Ishikawa (cell line): ENCODE data around the gene CHD2.
A peak's percentile ranks its signal among the peaks of the same experiment; 100 is the strongest.

ENCODE experiments used
- CEBPB ChIP-seq: IDR thresholded peaks from 2 replicates; pipeline ENCODE4 v1.6.1; 2012
- CREB1 ChIP-seq: IDR thresholded peaks from 2 replicates; pipeline ENCODE4 v1.6.1; 2012; ENCODE audit warnings: low read depth
- EGR1 ChIP-seq: IDR thresholded peaks from 2 replicates; pipeline ENCODE4 v1.6.1; 2012
- EP300 ChIP-seq: IDR thresholded peaks from 2 replicates; pipeline ENCODE4 v1.6.1; 2012; ENCODE audit warnings: borderline replicate concordance
- FOXM1 ChIP-seq: IDR thresholded peaks from 2 replicates; pipeline ENCODE4 v1.6.1; 2012; ENCODE audit warnings: low read depth, borderline replicate concordance
- NFIC ChIP-seq: IDR thresholded peaks from 2 replicates; pipeline ENCODE4 v1.6.1; 2012
- RAD21 ChIP-seq: IDR thresholded peaks from 2 replicates; pipeline ENCODE4 v1.6.1; 2012; ENCODE audit warnings: low read depth
- TAF1 ChIP-seq: IDR thresholded peaks from 2 replicates; pipeline ENCODE4 v1.6.1; 2012; ENCODE audit warnings: low read depth, mild to moderate bottlenecking
- TCF12 ChIP-seq: IDR thresholded peaks from 2 replicates; pipeline ENCODE4 v1.6.1; 2012; ENCODE audit warnings: low read depth
- TEAD4 ChIP-seq: IDR thresholded peaks from 2 replicates; pipeline ENCODE4 v1.6.1; 2012
- YY1 ChIP-seq: IDR thresholded peaks from 2 replicates; pipeline ENCODE4 v1.6.1; 2012; ENCODE audit warnings: low read depth
- ZBTB7A ChIP-seq: IDR thresholded peaks from 2 replicates; pipeline ENCODE4 v1.6.1; 2012; ENCODE audit warnings: low read depth
- TF ChIP-seq, protein P1 (sequence below): IDR thresholded peaks from 2 replicates; pipeline ENCODE4 v1.6.1; 2012
- TF ChIP-seq, protein P2 (sequence below): IDR thresholded peaks from 2 replicates; pipeline ENCODE4 v1.6.1; 2012; ENCODE audit warnings: low read depth, mild to moderate bottlenecking
- TF ChIP-seq, protein P3 (sequence below): IDR thresholded peaks from 2 replicates; pipeline ENCODE4 v1.6.1; 2012

The CHD2 gene

DNA sequence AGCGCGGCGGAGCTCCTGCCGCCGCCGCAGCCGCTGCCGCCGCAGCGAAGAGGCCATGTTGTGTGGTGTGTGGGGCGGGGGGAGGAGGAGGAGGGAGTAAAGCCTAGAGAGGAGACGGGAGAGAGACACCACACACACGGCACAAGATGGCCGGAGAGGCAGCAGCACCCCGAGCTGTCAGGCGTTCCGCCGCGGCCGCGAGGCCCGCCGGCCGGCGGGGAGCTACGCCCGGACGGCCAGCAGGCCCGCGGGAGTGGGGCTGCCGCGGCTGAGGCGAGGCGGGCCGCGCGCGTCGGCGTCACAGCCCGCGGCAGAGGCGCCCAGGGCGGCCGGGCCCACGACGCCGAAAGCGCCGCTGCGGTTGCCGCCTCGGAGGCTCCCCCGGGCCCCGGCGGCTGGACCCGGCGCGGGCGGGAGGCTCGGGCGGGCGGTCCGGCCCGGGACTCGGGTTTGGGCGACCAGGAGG lies 17.4 kb upstream of the CHD2 start:
- TF ChIP-seq EGR1 (peak; percentile 37; the same call in 1 of the 2 replicates), EP300 (peak; percentile 68), ZBTB7A (no peak; the same call in 1 of the 2 replicates), RAD21 (peak; percentile 23; the same call in 1 of the 2 replicates), TAF1 (peak; percentile 76; the same call in 1 of the 2 replicates), TCF12 (no peak; the same call in 1 of the 2 replicates), TEAD4 (peak; percentile 27; the same call in 1 of the 2 replicates), YY1 (peak; percentile 92), NFIC (no peak)
- TF ChIP-seq, protein P1, sequence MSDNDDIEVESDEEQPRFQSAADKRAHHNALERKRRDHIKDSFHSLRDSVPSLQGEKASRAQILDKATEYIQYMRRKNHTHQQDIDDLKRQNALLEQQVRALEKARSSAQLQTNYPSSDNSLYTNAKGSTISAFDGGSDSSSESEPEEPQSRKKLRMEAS = peak; percentile 64; the same call in 1 of the 2 replicates

DNA sequence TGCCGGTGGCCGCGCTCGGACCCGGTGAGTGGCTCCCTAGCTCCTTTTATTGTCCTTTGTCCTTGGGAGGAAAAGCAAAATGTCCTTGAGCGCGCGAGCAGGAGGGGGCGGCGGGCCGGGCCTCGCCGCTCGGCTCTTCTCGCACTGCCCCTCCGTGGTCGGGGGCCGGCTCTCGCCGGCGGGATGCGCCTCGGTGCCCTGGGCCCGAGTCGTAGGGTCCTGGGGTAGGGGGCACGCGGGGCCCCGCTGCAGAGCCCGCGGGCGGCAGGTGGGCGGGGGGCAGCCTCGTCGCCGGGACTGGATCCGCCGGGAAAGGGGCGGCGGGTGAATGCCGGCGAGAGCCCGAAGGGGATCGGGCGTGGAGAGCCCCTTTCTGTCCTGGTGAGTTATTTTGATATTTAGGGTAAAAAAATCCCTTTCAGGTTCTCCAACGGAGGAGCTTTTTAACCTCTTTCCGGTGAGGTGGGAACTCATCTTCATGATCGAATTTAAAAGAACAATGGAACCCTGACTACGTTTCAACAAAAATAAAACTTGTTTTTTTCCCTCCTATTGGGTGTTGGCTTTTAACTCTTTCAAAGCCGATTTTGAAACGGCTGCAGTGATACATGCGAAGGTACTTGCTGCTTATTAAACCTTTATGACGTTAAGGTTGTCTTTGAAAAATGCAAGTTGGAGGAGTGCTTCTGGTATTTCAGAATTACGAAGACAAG lies 16.8 kb upstream of the CHD2 start:
- TF ChIP-seq TAF1 (peak; percentile 27; the same call in 1 of the 2 replicates), ZBTB7A (0 out of 2 replicates have a peak, but pooled peaks have one; percentile 38), TEAD4 (no peak), CEBPB (no peak)
- TF ChIP-seq, protein P2, sequence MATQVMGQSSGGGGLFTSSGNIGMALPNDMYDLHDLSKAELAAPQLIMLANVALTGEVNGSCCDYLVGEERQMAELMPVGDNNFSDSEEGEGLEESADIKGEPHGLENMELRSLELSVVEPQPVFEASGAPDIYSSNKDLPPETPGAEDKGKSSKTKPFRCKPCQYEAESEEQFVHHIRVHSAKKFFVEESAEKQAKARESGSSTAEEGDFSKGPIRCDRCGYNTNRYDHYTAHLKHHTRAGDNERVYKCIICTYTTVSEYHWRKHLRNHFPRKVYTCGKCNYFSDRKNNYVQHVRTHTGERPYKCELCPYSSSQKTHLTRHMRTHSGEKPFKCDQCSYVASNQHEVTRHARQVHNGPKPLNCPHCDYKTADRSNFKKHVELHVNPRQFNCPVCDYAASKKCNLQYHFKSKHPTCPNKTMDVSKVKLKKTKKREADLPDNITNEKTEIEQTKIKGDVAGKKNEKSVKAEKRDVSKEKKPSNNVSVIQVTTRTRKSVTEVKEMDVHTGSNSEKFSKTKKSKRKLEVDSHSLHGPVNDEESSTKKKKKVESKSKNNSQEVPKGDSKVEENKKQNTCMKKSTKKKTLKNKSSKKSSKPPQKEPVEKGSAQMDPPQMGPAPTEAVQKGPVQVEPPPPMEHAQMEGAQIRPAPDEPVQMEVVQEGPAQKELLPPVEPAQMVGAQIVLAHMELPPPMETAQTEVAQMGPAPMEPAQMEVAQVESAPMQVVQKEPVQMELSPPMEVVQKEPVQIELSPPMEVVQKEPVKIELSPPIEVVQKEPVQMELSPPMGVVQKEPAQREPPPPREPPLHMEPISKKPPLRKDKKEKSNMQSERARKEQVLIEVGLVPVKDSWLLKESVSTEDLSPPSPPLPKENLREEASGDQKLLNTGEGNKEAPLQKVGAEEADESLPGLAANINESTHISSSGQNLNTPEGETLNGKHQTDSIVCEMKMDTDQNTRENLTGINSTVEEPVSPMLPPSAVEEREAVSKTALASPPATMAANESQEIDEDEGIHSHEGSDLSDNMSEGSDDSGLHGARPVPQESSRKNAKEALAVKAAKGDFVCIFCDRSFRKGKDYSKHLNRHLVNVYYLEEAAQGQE = no peak

DNA sequence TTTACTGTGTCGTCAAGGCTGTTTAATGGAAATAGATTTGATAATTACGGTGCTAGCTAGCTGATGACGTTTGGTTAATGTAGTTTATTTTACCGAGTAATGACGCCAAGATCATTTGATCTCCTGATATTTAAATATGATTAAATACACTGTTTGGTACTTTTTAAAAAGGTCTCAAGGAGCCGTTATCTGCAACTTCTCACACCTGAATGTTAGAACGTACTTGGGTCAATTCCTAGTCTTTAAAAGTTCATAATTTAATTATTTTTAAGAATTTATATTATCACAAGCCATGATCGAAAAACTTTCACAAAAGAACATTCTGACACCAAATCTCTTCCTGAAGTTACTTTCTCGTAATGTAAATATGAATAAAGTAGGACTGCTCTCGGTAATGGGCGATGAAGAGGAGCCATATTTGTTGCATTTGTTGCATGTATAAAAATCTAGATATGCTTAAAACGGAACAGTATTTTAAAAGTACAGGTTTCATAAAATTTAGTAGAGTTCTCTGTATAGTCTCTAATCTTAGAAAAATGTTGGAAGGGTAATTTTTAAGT lies 16.2 kb upstream of the CHD2 start:
- TF ChIP-seq, protein P3, sequence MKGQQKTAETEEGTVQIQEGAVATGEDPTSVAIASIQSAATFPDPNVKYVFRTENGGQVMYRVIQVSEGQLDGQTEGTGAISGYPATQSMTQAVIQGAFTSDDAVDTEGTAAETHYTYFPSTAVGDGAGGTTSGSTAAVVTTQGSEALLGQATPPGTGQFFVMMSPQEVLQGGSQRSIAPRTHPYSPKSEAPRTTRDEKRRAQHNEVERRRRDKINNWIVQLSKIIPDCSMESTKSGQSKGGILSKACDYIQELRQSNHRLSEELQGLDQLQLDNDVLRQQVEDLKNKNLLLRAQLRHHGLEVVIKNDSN = no peak
- TF ChIP-seq YY1 (no peak), EP300 (no peak), TEAD4 (no peak), TAF1 (no peak), ZBTB7A (no peak)

DNA sequence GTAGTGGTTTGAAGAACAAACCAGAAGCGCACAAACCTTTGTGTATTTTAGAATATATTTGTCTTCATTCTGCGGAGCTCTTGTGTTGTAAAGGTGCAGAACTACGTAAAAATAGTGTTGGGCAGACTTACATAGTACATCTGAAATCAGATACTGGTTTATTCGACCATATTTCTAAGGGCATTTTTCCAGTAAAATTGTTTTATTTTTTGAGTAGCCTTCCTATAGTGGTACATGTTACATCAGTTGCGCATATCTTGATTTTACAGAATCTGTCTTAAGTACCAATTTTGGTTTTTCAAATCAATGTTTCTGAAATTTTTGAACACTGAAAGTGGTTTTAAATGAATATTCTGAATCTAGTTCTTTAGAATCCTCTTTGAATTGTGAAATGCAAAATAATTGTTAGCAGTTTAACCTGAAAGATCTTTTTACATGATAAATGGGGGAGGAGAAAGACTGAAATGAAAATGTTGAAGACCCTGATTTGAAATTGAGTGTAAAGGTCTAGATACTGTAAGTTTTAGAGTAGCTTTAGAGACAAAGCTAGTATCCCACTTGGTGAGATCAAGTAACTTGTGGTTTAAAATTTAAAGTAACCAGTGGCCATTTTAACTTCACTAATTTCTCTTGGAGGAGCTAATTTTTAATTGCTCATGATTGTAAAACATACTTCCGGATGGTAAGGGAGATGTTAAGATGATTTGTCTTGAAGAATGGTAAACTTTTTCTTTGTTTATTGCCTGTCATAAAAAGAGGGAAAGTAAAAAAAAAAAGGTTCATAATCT lies 15.5 kb upstream of the CHD2 start:
- TF ChIP-seq, protein P1 = no peak
- TF ChIP-seq NFIC = no peak

DNA sequence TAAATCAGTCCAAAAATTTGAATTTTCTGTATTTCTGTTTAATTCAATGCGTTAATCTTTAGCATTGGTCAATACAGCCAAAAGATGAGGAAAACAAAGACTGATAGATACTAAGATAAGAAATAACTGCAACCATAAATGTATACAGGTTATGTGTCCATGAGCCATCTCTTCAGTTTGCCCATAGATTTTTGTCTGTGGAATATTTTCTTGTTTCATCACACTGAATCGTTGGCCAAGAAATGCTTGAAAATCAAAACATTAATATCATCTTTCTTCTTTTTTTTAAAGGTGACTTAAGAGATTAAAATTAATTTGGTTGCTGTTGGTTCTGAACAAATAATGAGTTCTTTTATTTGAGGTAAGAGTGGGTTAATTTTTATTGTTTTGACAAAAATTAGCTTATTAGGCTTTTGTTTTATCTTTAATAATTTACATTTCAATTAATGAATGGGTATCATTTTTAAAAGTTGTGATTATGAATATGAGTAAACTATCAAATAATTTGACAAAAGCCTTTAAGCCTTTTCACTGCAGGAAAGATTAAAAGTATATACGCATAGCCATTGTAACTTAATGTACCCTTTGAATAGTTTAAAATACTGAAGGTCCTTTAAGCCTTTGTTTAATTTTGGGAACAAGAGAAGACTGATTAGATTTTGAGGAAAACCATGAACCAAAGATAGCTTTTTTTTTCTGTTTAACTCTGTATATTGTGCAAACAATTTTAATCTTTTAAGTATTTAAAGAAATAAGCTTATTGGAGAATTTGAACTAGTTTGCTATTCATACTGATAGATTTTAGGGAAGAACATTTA lies 14.7 kb upstream of the CHD2 start:
- TF ChIP-seq, protein P3 = no peak
- TF ChIP-seq TCF12 = no peak
- TF ChIP-seq ZBTB7A = no peak
- TF ChIP-seq CEBPB = no peak
- TF ChIP-seq, protein P1 = no peak
- TF ChIP-seq CREB1 = no peak
- TF ChIP-seq, protein P2 = no peak
- TF ChIP-seq YY1 = no peak
- no peak for TF ChIP-seq RAD21
- TF ChIP-seq TEAD4 = no peak
- no peak for TF ChIP-seq TAF1
- no peak for TF ChIP-seq EP300
- TF ChIP-seq NFIC = no peak
- no peak for TF ChIP-seq FOXM1
- no peak for TF ChIP-seq EGR1
